H1 (cell line): ENCODE measurements around the gene USH2A. TPM values are rescaled to one million over a fixed set of nuclear protein-coding genes. Genes with fewer than 3 reads are reported as not detected.

Source experiments
- CHD2 ChIP-seq: IDR thresholded peaks from 2 replicates; pipeline ENCODE4 v1.6.1; 2012; ENCODE audit warnings: low read length, improper control_type of control experiment
- POU5F1 ChIP-seq: IDR thresholded peaks from 2 replicates; pipeline ENCODE4 v1.6.1; 2011; ENCODE audit warnings: low read depth, mild to moderate bottlenecking, low read length, moderate library complexity
- SIN3A ChIP-seq, 2 experiments: IDR thresholded peaks in 1 of 2; conservative IDR thresholded peaks in 1 of 2; 2 replicates each; pipeline ENCODE4 v1.6.1; 2011 to 2012; ENCODE audit warnings: low read length in 2 of 2, improper control_type of control experiment in 1 of 2, low read depth in 1 of 2, mild to moderate bottlenecking in 1 of 2
- SIX5 ChIP-seq: IDR thresholded peaks from 2 replicates; pipeline ENCODE4 v1.6.1; 2011; ENCODE audit warnings: mild to moderate bottlenecking, low read depth, low read length
- SP2 ChIP-seq: IDR thresholded peaks from 2 replicates; pipeline ENCODE4 v1.6.1; 2012; ENCODE audit warnings: mild to moderate bottlenecking, low read length, inconsistent platforms
- SUZ12 ChIP-seq: fragments of 200-600 bp; sonication (generic); IDR thresholded peaks from 2 replicates; pipeline ENCODE4 v1.6.1; 2012; ENCODE audit warnings: mild to moderate bottlenecking, inconsistent platforms, low read length, moderate library complexity, mixed read lengths
- TEAD4 ChIP-seq: IDR thresholded peaks from 2 replicates; pipeline ENCODE4 v1.6.1; 2012; ENCODE audit warnings: low read depth, low read length, inconsistent platforms, mixed read lengths
- polyA plus RNA-seq, 7 experiments: library from polyadenylated mRNA; depleted of rRNA in 3 of 7; stranded (reverse) in 5 of 7; unstranded in 2 of 7; fragments of >200 nt in 5 of 7; fragments of 200-250 nt in 2 of 7; gene quantifications; 1 replicate in 5 of 7; 2 replicates in 1 of 7; 4 replicates in 1 of 7; pipeline versions ENCODE4 v1.2.1 to v1.2.3, GENCODE V29; 2011 to 2013; ENCODE audit warnings: missing spikeins in 2 of 7, mixed read lengths in 2 of 7
- total RNA-seq: library from RNA; stranded (reverse); fragmentation: NEBNext Ultra II Directional; extraction: Animal tissue kit (Norgen Biotek cat#: 25700); gene quantifications from 2 replicates; pipeline ENCODE4 v1.2.1, GENCODE V29; 2021
- TF ChIP-seq, protein P1 (sequence below): fragments of 300-600 bp; sonication (generic); IDR thresholded peaks from 2 replicates; pipeline ENCODE4 v1.7.1; 2012; ENCODE audit warnings: low read length, moderate library complexity, mild to moderate bottlenecking, inconsistent platforms; ENCODE audit not compliant: insufficient replicate concordance

Gene USH2A
- total and polyA plus RNA-seq, 2 of the 8 experiments (the other 6 are each of a cell fraction or from before 2014, with no cell fraction given): 0.02 to 0.17 TPM

- TF ChIP-seq, protein P1, sequence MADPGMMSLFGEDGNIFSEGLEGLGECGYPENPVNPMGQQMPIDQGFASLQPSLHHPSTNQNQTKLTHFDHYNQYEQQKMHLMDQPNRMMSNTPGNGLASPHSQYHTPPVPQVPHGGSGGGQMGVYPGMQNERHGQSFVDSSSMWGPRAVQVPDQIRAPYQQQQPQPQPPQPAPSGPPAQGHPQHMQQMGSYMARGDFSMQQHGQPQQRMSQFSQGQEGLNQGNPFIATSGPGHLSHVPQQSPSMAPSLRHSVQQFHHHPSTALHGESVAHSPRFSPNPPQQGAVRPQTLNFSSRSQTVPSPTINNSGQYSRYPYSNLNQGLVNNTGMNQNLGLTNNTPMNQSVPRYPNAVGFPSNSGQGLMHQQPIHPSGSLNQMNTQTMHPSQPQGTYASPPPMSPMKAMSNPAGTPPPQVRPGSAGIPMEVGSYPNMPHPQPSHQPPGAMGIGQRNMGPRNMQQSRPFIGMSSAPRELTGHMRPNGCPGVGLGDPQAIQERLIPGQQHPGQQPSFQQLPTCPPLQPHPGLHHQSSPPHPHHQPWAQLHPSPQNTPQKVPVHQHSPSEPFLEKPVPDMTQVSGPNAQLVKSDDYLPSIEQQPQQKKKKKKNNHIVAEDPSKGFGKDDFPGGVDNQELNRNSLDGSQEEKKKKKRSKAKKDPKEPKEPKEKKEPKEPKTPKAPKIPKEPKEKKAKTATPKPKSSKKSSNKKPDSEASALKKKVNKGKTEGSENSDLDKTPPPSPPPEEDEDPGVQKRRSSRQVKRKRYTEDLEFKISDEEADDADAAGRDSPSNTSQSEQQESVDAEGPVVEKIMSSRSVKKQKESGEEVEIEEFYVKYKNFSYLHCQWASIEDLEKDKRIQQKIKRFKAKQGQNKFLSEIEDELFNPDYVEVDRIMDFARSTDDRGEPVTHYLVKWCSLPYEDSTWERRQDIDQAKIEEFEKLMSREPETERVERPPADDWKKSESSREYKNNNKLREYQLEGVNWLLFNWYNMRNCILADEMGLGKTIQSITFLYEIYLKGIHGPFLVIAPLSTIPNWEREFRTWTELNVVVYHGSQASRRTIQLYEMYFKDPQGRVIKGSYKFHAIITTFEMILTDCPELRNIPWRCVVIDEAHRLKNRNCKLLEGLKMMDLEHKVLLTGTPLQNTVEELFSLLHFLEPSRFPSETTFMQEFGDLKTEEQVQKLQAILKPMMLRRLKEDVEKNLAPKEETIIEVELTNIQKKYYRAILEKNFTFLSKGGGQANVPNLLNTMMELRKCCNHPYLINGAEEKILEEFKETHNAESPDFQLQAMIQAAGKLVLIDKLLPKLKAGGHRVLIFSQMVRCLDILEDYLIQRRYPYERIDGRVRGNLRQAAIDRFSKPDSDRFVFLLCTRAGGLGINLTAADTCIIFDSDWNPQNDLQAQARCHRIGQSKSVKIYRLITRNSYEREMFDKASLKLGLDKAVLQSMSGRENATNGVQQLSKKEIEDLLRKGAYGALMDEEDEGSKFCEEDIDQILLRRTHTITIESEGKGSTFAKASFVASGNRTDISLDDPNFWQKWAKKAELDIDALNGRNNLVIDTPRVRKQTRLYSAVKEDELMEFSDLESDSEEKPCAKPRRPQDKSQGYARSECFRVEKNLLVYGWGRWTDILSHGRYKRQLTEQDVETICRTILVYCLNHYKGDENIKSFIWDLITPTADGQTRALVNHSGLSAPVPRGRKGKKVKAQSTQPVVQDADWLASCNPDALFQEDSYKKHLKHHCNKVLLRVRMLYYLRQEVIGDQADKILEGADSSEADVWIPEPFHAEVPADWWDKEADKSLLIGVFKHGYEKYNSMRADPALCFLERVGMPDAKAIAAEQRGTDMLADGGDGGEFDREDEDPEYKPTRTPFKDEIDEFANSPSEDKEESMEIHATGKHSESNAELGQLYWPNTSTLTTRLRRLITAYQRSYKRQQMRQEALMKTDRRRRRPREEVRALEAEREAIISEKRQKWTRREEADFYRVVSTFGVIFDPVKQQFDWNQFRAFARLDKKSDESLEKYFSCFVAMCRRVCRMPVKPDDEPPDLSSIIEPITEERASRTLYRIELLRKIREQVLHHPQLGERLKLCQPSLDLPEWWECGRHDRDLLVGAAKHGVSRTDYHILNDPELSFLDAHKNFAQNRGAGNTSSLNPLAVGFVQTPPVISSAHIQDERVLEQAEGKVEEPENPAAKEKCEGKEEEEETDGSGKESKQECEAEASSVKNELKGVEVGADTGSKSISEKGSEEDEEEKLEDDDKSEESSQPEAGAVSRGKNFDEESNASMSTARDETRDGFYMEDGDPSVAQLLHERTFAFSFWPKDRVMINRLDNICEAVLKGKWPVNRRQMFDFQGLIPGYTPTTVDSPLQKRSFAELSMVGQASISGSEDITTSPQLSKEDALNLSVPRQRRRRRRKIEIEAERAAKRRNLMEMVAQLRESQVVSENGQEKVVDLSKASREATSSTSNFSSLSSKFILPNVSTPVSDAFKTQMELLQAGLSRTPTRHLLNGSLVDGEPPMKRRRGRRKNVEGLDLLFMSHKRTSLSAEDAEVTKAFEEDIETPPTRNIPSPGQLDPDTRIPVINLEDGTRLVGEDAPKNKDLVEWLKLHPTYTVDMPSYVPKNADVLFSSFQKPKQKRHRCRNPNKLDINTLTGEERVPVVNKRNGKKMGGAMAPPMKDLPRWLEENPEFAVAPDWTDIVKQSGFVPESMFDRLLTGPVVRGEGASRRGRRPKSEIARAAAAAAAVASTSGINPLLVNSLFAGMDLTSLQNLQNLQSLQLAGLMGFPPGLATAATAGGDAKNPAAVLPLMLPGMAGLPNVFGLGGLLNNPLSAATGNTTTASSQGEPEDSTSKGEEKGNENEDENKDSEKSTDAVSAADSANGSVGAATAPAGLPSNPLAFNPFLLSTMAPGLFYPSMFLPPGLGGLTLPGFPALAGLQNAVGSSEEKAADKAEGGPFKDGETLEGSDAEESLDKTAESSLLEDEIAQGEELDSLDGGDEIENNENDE: no peak
- TF ChIP-seq SUZ12 (no peak), CHD2 (no peak), SP2 (no peak), SIN3A (conservative IDR thresholded peaks at IDR 0.05 in 1 of 2, IDR thresholded peaks at IDR 0.05 in 1 of 2; ENCODE audit: low read depth in 1 of 2, low read length in 2 of 2) (no peak), TEAD4 (no peak), SIX5 (no peak), POU5F1 (no peak)
- TF ChIP-seq, all 59 proteins: peak for 0
Measured at GRCh38 chr1:216205176-216205575, 218.1 kb downstream of the USH2A start (continued).
